Epithelial cell of esophagus (primary cell): ENCODE results near the gene TRHDE.
A peak's percentile ranks its signal among the peaks of the same experiment; 100 is the strongest.

Experiments
- DNase-seq: peaks from one replicate; pipeline ENCODE4 v3.0.0; 2010; ENCODE audit warnings: low read depth
- H3K4me3 ChIP-seq: 2 replicates; pipeline ENCODE4 v1.5.1; 2011; ENCODE audit warnings: mild to moderate bottlenecking, low read length, control low read depth
- TF ChIP-seq, protein P1 (sequence below): IDR thresholded peaks from 2 replicates; pipeline ENCODE4 v1.5.1; 2011; ENCODE audit warnings: low read depth, mild to moderate bottlenecking, low read length, control low read depth, inconsistent platforms; ENCODE audit not compliant: insufficient read depth; ENCODE audit errors: missing control alignments

TRHDE gene

GRCh38 chr12:72289633-72290032 lies 17.5 kb downstream of the TRHDE start:
- no peak for DNase-seq
- TF ChIP-seq, protein P1, sequence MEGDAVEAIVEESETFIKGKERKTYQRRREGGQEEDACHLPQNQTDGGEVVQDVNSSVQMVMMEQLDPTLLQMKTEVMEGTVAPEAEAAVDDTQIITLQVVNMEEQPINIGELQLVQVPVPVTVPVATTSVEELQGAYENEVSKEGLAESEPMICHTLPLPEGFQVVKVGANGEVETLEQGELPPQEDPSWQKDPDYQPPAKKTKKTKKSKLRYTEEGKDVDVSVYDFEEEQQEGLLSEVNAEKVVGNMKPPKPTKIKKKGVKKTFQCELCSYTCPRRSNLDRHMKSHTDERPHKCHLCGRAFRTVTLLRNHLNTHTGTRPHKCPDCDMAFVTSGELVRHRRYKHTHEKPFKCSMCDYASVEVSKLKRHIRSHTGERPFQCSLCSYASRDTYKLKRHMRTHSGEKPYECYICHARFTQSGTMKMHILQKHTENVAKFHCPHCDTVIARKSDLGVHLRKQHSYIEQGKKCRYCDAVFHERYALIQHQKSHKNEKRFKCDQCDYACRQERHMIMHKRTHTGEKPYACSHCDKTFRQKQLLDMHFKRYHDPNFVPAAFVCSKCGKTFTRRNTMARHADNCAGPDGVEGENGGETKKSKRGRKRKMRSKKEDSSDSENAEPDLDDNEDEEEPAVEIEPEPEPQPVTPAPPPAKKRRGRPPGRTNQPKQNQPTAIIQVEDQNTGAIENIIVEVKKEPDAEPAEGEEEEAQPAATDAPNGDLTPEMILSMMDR: no peak
- H3K4me3 ChIP-seq: no peak overlapping the region

GRCh38 chr12:72291175-72291574 lies 19.0 kb downstream of the TRHDE start:
- DNase-seq: peak; percentile 27
- no peak overlapping the region for H3K4me3 ChIP-seq
- TF ChIP-seq, protein P1: no peak

DNA sequence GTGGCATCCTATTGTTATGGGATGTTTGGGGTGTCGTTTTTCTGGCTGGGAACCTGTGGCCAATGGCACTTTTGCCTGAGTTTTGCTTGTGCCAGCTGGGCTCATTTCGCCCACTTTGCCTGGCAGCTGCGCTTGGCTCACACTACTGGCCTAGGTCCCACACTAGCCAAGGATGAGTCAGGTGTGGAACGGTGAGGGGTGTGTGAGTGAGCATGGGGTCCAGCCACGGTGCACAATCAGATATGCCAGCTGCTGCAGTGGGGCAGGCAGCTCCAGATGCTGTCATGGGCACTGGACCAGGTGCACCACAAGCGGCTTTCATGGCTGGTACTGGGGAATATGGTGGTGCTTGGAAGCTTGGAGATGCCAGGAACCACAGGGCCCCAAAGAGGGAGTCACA lies 21.5 kb downstream of the TRHDE start:
- TF ChIP-seq, protein P1: no peak
- DNase-seq: no peak
- H3K4me3 ChIP-seq: no peak overlapping the region

GRCh38 chr12:72295101-72295500 lies 22.9 kb downstream of the TRHDE start:
- no peak for DNase-seq
- TF ChIP-seq, protein P1: no peak

GRCh38 chr12:72295744-72296143 lies 23.6 kb downstream of the TRHDE start:
- DNase-seq: no peak
- TF ChIP-seq, protein P1: no peak
- no peak overlapping the region for H3K4me3 ChIP-seq

More at GRCh38 chr12:72295101-72295500, 22.9 kb downstream of the TRHDE start:
- no peak overlapping the region for H3K4me3 ChIP-seq

DNA sequence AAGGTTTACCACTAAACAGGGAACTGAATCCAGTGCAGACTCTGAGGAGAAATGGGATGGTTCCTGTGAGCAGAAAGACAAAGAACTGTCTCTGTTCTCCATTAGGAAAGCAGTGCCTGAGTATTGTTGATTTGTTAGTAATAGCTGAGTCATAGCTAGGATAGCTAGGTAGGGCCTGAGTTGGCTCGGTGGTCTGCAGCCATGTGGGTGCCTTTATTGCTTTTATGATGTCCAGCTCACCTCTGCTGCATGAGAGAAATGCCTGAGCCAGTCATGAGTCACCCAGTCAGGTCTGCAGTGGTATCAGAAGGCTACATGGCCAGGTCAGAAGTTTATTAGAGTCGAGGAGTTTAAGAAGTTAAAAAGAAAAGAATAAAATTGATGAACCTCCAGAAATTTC lies 24.2 kb downstream of the TRHDE start:
- TF ChIP-seq, protein P1: no peak
- peak; percentile 18 for DNase-seq
- no peak overlapping the region for H3K4me3 ChIP-seq

- TF ChIP-seq, protein P1: no peak
- H3K4me3 ChIP-seq: no peak overlapping the region
- DNase-seq: no peak
These were observed 25.5 kb downstream of the TRHDE start for GRCh38 chr12:72297666-72298065.
